ENCODE results near the gene MARCHF10.

GRCh38 chr17:62757500-62757951, 50.6 kb downstream of the MARCHF10 start:
- TF ChIP-seq CTCF (IDR thresholded peaks at IDR 0.05) (no peak), POLR2A (IDR thresholded peaks at IDR 0.05) (no peak)
